Measurements from ENCODE around the gene DUOX1.

Gene DUOX1

DNA sequence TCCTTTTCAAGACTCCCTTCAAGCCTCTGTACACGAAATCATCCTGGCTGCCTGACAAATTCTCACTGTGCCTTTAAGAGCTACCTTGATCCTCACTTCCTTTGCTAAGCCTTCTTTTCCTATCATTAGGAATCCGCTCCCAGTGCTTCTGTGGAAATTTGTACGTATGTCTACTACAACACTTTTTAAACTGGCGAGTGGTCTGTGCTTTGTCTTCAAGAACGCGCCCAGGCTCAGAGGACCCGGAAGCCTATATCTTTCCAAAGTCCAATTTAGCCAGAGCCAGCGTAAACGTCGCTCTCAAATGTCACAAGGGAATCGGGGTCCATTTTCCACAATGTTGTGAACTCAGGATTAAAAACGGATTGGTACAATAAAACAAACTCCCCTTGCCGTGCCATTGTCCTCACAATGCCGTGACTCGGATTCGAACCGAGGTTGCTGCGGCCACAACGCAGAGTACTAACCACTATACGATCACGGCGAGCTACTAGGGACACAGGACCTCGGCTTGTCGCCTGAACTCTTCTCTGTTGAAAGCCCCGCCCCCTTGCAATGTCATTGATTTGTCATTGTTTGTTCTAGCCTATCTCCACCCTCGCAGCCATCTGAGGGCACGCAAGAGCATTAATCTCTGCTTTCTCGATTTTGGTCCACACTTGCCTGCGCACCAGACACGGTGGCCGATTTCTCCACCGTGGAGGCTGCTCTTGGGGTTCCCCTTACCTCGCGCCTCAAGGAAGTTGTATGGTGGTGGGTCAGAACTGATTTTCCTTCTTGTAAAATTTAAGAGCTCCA lies 70.4 kb downstream of the DUOX1 start:
- TF ChIP-seq, protein P1, sequence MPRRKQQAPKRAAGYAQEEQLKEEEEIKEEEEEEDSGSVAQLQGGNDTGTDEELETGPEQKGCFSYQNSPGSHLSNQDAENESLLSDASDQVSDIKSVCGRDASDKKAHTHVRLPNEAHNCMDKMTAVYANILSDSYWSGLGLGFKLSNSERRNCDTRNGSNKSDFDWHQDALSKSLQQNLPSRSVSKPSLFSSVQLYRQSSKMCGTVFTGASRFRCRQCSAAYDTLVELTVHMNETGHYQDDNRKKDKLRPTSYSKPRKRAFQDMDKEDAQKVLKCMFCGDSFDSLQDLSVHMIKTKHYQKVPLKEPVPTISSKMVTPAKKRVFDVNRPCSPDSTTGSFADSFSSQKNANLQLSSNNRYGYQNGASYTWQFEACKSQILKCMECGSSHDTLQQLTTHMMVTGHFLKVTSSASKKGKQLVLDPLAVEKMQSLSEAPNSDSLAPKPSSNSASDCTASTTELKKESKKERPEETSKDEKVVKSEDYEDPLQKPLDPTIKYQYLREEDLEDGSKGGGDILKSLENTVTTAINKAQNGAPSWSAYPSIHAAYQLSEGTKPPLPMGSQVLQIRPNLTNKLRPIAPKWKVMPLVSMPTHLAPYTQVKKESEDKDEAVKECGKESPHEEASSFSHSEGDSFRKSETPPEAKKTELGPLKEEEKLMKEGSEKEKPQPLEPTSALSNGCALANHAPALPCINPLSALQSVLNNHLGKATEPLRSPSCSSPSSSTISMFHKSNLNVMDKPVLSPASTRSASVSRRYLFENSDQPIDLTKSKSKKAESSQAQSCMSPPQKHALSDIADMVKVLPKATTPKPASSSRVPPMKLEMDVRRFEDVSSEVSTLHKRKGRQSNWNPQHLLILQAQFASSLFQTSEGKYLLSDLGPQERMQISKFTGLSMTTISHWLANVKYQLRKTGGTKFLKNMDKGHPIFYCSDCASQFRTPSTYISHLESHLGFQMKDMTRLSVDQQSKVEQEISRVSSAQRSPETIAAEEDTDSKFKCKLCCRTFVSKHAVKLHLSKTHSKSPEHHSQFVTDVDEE (CRISPR knock-in tag; IDR thresholded peaks at IDR 0.05): 0 out of 2 replicates have a peak, but pooled peaks have one; percentile 35
- TF ChIP-seq, protein P2, sequence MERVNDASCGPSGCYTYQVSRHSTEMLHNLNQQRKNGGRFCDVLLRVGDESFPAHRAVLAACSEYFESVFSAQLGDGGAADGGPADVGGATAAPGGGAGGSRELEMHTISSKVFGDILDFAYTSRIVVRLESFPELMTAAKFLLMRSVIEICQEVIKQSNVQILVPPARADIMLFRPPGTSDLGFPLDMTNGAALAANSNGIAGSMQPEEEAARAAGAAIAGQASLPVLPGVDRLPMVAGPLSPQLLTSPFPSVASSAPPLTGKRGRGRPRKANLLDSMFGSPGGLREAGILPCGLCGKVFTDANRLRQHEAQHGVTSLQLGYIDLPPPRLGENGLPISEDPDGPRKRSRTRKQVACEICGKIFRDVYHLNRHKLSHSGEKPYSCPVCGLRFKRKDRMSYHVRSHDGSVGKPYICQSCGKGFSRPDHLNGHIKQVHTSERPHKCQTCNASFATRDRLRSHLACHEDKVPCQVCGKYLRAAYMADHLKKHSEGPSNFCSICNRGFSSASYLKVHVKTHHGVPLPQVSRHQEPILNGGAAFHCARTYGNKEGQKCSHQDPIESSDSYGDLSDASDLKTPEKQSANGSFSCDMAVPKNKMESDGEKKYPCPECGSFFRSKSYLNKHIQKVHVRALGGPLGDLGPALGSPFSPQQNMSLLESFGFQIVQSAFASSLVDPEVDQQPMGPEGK (CRISPR knock-in tag; IDR thresholded peaks at IDR 0.05; ENCODE audit: borderline replicate concordance): no peak
- peak; percentile 48; the same call in 1 of the 2 replicates for TF ChIP-seq ZNF8 (CRISPR knock-in tag; IDR thresholded peaks at IDR 0.05)
- 0 out of 2 replicates have a peak, but pooled peaks have one; percentile 6 for TF ChIP-seq ESRRG (CRISPR knock-in tag; IDR thresholded peaks at IDR 0.05)
- ATAC-seq: peak; percentile 68

DNA sequence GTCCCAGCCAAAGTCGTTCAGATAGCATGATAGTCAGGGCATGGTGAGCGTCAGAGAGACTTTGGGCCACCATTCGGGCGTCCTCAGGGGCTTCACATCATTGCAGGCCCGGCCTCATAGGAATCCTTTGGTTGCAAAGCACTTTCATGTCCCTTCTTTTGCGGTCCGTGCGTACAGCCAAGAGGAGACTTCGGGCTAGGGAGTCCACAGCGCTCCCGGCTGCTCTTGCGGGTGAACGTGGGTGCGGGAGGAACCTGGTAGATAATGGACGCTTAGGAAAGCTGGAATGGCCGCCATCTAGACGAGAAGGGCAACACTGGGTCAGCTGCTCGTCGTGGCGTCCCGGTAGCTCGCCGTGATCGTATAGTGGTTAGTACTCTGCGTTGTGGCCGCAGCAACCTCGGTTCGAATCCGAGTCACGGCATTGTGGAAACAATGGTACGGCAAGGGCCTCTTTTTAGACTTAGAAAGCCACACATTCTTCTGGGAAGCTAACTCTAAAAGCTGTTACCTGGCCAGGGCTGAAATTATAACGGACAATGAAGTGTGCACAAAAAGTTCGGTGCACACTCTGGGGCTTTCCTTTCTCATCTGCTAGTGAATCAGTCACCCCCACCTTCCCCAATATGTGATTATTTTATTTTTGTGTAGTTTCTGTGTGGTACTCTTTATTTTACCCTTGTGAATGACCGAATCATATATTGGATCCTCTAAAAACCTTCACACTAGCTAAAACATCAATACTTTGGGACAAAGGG lies 71.2 kb downstream of the DUOX1 start:
- peak; percentile 68 for TF ChIP-seq ZNF8 (CRISPR knock-in tag; IDR thresholded peaks at IDR 0.05)
- no peak for TF ChIP-seq ESRRG (CRISPR knock-in tag; IDR thresholded peaks at IDR 0.05)
- ATAC-seq: peak; percentile 29

DNA sequence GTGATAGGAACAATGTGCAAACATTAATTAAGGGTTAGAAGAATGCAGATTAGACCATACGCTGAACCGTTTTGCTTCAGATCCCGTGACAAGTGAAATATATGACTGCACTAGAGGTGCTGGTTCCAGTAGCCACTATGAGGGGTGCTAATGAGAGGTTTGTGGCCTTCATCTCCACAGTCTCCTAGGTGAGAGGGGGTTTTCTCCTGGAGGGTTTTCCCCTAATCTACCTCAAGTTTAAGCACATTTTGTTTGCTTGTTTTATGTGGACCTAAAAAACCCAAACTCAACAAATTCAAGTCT lies 71.7 kb downstream of the DUOX1 start:
- TF ChIP-seq CSDC2 (CRISPR knock-in tag; IDR thresholded peaks at IDR 0.05) (no peak), RARB (CRISPR knock-in tag; IDR thresholded peaks at IDR 0.05) (no peak), TOX (CRISPR knock-in tag; IDR thresholded peaks at IDR 0.05; ENCODE audit: borderline replicate concordance) (no peak), ZNF70 (CRISPR knock-in tag; IDR thresholded peaks at IDR 0.05) (no peak), ESRRG (CRISPR knock-in tag; IDR thresholded peaks at IDR 0.05) (no peak), BACH2 (CRISPR knock-in tag; IDR thresholded peaks at IDR 0.05; ENCODE audit: borderline replicate concordance) (no peak), SNAI2 (CRISPR knock-in tag; IDR thresholded peaks at IDR 0.05) (no peak), ISL1 (CRISPR knock-in tag; IDR thresholded peaks at IDR 0.05) (no peak), TCF4 (CRISPR knock-in tag; IDR thresholded peaks at IDR 0.05; ENCODE audit: borderline replicate concordance) (no peak), PPARA (CRISPR knock-in tag; IDR thresholded peaks at IDR 0.05; ENCODE audit: borderline replicate concordance) (no peak), ZNF8 (CRISPR knock-in tag; IDR thresholded peaks at IDR 0.05) (no peak)
- TF ChIP-seq, protein P1 (CRISPR knock-in tag; IDR thresholded peaks at IDR 0.05): no peak
- TF ChIP-seq, protein P3, sequence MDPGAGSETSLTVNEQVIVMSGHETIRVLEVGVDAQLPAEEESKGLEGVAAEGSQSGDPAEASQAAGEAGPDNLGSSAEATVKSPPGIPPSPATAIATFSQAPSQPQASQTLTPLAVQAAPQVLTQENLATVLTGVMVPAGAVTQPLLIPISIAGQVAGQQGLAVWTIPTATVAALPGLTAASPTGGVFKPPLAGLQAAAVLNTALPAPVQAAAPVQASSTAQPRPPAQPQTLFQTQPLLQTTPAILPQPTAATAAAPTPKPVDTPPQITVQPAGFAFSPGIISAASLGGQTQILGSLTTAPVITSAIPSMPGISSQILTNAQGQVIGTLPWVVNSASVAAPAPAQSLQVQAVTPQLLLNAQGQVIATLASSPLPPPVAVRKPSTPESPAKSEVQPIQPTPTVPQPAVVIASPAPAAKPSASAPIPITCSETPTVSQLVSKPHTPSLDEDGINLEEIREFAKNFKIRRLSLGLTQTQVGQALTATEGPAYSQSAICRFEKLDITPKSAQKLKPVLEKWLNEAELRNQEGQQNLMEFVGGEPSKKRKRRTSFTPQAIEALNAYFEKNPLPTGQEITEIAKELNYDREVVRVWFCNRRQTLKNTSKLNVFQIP (CRISPR knock-in tag; IDR thresholded peaks at IDR 0.05; ENCODE audit: borderline replicate concordance, low read depth): no peak
- TF ChIP-seq, protein P2 (CRISPR knock-in tag; IDR thresholded peaks at IDR 0.05; ENCODE audit: borderline replicate concordance): no peak
- TF ChIP-seq, protein P4, sequence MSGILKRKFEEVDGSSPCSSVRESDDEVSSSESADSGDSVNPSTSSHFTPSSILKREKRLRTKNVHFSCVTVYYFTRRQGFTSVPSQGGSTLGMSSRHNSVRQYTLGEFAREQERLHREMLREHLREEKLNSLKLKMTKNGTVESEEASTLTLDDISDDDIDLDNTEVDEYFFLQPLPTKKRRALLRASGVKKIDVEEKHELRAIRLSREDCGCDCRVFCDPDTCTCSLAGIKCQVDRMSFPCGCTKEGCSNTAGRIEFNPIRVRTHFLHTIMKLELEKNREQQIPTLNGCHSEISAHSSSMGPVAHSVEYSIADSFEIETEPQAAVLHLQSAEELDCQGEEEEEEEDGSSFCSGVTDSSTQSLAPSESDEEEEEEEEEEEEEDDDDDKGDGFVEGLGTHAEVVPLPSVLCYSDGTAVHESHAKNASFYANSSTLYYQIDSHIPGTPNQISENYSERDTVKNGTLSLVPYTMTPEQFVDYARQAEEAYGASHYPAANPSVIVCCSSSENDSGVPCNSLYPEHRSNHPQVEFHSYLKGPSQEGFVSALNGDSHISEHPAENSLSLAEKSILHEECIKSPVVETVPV (CRISPR knock-in tag; IDR thresholded peaks at IDR 0.05): no peak
- TF ChIP-seq, protein P5, sequence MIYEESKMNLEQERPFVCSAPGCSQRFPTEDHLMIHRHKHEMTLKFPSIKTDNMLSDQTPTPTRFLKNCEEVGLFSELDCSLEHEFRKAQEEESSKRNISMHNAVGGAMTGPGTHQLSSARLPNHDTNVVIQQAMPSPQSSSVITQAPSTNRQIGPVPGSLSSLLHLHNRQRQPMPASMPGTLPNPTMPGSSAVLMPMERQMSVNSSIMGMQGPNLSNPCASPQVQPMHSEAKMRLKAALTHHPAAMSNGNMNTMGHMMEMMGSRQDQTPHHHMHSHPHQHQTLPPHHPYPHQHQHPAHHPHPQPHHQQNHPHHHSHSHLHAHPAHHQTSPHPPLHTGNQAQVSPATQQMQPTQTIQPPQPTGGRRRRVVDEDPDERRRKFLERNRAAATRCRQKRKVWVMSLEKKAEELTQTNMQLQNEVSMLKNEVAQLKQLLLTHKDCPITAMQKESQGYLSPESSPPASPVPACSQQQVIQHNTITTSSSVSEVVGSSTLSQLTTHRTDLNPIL (CRISPR knock-in tag; IDR thresholded peaks at IDR 0.05; ENCODE audit: low read depth): no peak
- ATAC-seq: no peak

All from SK-N-SH treated with all-trans-retinoic acid at 6 μM for 48 hours (cell line).